GM21367 (cell line): Measurements from ENCODE around the gene LYZ.

Source experiments
- ATAC-seq: cut with Tn5 transposase; IDR thresholded peaks from one replicate; pipeline ENCODE4 v1.9.1; 2021; ENCODE audit not compliant: unreplicated experiment

Gene LYZ

GRCh38 chr12:69383074-69383473 is 34.9 kb downstream of the LYZ start:
- no peak for ATAC-seq

- ATAC-seq, result no peak
Observed at GRCh38 chr12:69385038-69385437, 36.9 kb downstream of the LYZ start.

GRCh38 chr12:69386921-69387320 is 38.7 kb downstream of the LYZ start:
- ATAC-seq, result no peak

- ATAC-seq, result no peak
Observed at GRCh38 chr12:69388371-69388770, 40.2 kb downstream of the LYZ start.

GRCh38 chr12:69389831-69390230 is 41.6 kb downstream of the LYZ start:
- ATAC-seq, result no peak

- no peak for ATAC-seq
Observed at GRCh38 chr12:69392179-69392928, 44.2 kb downstream of the LYZ start.

GRCh38 chr12:69396041-69396440 is 47.9 kb downstream of the LYZ start:
- ATAC-seq, result no peak

GRCh38 chr12:69396963-69397362 is 48.8 kb downstream of the LYZ start:
- no peak for ATAC-seq

- ATAC-seq, result no peak
Observed at GRCh38 chr12:69397978-69398377, 49.8 kb downstream of the LYZ start.

- no peak for ATAC-seq
Observed at GRCh38 chr12:69401940-69402339, 53.8 kb downstream of the LYZ start.
